ENCODE results near the gene EMP3. TPM values are rescaled to one million over a fixed set of nuclear protein-coding genes. Genes with fewer than 3 reads are reported as not detected.

Gene EMP3
- total and polyA plus RNA-seq, 10 donors, result 33.2 to 149 (median 86.8) TPM

DNA sequence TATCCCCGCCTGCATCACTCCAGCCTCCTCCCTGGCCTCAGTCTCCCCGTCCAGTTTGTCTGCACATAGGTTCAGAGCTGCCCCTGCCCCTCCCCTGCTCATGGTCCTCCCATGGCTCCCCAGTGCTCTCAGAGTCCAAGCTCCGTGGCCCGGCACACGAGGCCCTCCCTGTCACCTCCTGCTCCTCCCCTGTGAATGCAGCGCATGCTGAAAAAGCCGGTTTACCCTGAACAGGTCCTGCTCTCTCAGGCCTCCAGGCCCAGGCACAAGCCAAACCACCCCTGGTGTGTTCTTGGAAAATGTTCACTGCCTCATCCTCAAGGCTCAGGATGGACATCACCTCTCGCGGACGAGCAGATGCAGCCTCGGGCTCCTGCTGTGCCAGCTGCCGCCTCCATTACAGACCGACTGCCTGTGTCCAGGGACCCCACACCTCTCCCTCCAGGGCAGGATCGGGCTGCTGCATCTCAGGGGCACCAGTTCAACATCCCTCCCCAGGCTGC is 13.0 kb downstream of the EMP3 start:
- 91 to 97% (median 94%) methylated on average over 14 of the region's 14 CpGs for WGBS, 5 donors
- Histone ChIP-seq H3K9me3 (no peaks in the 10 kb centered on the region), H3K27ac (no peak overlapping the region), H3K4me3 (no peak overlapping the region), H3K4me1 (peaks cover 2 to 18% (median 14%) of the 10 kb centered on the region in 6 donors), H3K27me3 (replicated peaks in 1 of 7) (no peaks in the 10 kb centered on the region), H3K36me3 (peaks cover 0 to 27% (median 2%) of the 10 kb centered on the region in 6 donors)
- TF ChIP-seq POLR2AphosphoS5 (IDR thresholded peaks at IDR 0.05) (no peak), CTCF (IDR thresholded peaks at IDR 0.05 in 8 of 11, conservative IDR thresholded peaks at IDR 0.05 in 3 of 11) (no peak), POLR2A (IDR thresholded peaks at IDR 0.05) (no peak)
- no peak for DNase-seq
- intact Hi-C loops (cut with DNase I; ENCODE audit: low total_unique reads), result no loop called here

- Histone ChIP-seq H3K4me1 (peaks cover 0 to 11% (median 7%) of the 10 kb centered on the region in 6 donors), H3K4me3 (no peak overlapping the region), H3K27ac (no peak overlapping the region), H3K9me3 (no peaks in the 10 kb centered on the region), H3K27me3 (replicated peaks in 1 of 7) (no peaks in the 10 kb centered on the region), H3K36me3 (peaks cover 0 to 27% (median 2%) of the 10 kb centered on the region in 6 donors)
- 94 to 95% (median 94%) methylated on average over 14 of the region's 14 CpGs for WGBS, 5 donors
- intact Hi-C loops (cut with DNase I; ENCODE audit: low total_unique reads), result no loop called here
- no peak for DNase-seq
- TF ChIP-seq POLR2A (IDR thresholded peaks at IDR 0.05) (no peak), CTCF (IDR thresholded peaks at IDR 0.05 in 8 of 11, conservative IDR thresholded peaks at IDR 0.05 in 3 of 11) (no peak), POLR2AphosphoS5 (IDR thresholded peaks at IDR 0.05) (no peak)
Observed at GRCh38 chr19:48338802-48339503, 13.6 kb downstream of the EMP3 start.

GRCh38 chr19:48340995-48341394 is 15.6 kb downstream of the EMP3 start:
- no peaks in the 10 kb centered on the region for H3K9me3 ChIP-seq
- no peak for DNase-seq
- H3K36me3 ChIP-seq, result peaks cover 0 to 34% (median 2%) of the 10 kb centered on the region in 6 donors
- no peak overlapping the region for H3K4me3 ChIP-seq
- H3K4me1 ChIP-seq, result no peaks in the 10 kb centered on the region
- TF ChIP-seq POLR2AphosphoS5 (IDR thresholded peaks at IDR 0.05) (no peak), POLR2A (IDR thresholded peaks at IDR 0.05) (no peak), CTCF (IDR thresholded peaks at IDR 0.05 in 8 of 11, conservative IDR thresholded peaks at IDR 0.05 in 3 of 11) (no peak)
- WGBS, 5 donors, result 92 to 99% (median 96%) methylated on average over 10 to 11 of the region's 11 CpGs
- no peak overlapping the region for H3K27ac ChIP-seq
- no peaks in the 10 kb centered on the region for H3K27me3 ChIP-seq (replicated peaks in 1 of 7)
- intact Hi-C loops (cut with DNase I; ENCODE audit: low total_unique reads), result no loop called here

Measured in spleen (tissue), 11 donors.